OCI-LY7 (cell line): ENCODE data around the gene MYO18B.

Experiments used
- CTCF ChIP-seq: fragments of 200-600 bp; sonication (generic); conservative IDR thresholded peaks from 2 replicates; pipeline ENCODE4 v1.5.1; 2014; ENCODE audit warnings: mild to moderate bottlenecking, antibody characterized with exemption, low read length, moderate library complexity, mixed read lengths
- EZH2phosphoT487 ChIP-seq: fragments of 200-600 bp; sonication (generic); IDR thresholded peaks from 2 replicates; pipeline ENCODE4 v1.6.1; 2018; ENCODE audit warnings: low read depth, borderline replicate concordance, mild to moderate bottlenecking, mixed run types, antibody characterized with exemption, low read length, moderate library complexity, mixed read lengths

GRCh38 chr22:25704701-25705100, 37.3 kb upstream of the MYO18B start:
- TF ChIP-seq CTCF = no peak
- TF ChIP-seq EZH2phosphoT487 = no peak
